ENCODE data around the gene PNISR. TPM values are rescaled to one million over a fixed set of nuclear protein-coding genes. Genes with fewer than 3 reads are reported as not detected.
A peak's percentile ranks its signal among the peaks of the same experiment; 100 is the strongest.

Gene PNISR
- total RNA-seq, 1 donor from 2014 or later = 498 TPM

DNA sequence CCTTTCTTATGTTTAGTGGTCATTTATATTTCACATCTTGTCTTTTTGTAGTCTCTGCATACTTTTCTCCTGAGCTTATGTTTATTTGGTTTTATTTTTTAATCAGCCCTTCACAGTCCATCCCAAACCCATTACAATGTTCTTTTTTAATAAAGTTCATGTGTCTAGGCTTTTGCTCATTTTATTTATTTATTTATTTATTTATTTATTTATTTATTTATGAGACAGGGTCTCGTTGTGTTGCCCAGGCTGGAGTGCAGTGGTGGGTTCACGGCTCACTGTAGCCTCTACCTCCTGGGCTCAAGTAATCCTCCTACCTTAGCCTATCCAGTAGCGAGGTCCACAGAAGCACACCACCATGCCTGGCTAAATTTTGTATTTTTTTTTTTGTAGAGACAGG lies 34.2 kb downstream of the PNISR start:
- Mint-ChIP-seq H3K27me3 (ENCODE audit: insufficient read depth, low read depth) (no peaks in the 10 kb centered on the region), H3K4me1 (peaks cover 12% of the 10 kb centered on the region), H3K4me3 (no peak overlapping the region), H3K9me3 (no peaks in the 10 kb centered on the region), H3K27ac (no peak overlapping the region), H3K36me3 (peaks cover 2% of the 10 kb centered on the region)
- no peaks in the 10 kb centered on the region for H3K4me1 ChIP-seq
- no peaks in the 10 kb centered on the region for H3K27me3 ChIP-seq
- TF ChIP-seq EZH2 (IDR thresholded peaks at IDR 0.05) (no peak), EZH2phosphoT487 (IDR thresholded peaks at IDR 0.05) (no peak)
- TF ChIP-seq, protein P1, sequence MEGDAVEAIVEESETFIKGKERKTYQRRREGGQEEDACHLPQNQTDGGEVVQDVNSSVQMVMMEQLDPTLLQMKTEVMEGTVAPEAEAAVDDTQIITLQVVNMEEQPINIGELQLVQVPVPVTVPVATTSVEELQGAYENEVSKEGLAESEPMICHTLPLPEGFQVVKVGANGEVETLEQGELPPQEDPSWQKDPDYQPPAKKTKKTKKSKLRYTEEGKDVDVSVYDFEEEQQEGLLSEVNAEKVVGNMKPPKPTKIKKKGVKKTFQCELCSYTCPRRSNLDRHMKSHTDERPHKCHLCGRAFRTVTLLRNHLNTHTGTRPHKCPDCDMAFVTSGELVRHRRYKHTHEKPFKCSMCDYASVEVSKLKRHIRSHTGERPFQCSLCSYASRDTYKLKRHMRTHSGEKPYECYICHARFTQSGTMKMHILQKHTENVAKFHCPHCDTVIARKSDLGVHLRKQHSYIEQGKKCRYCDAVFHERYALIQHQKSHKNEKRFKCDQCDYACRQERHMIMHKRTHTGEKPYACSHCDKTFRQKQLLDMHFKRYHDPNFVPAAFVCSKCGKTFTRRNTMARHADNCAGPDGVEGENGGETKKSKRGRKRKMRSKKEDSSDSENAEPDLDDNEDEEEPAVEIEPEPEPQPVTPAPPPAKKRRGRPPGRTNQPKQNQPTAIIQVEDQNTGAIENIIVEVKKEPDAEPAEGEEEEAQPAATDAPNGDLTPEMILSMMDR (IDR thresholded peaks at IDR 0.05) = no peak
- no peak overlapping the region for H3K27ac ChIP-seq
- no peak for DNase-seq (ENCODE audit: low spot score)
- no peaks in the 10 kb centered on the region for H3K36me3 ChIP-seq
- no peak overlapping the region for H2AFZ ChIP-seq (replicated peaks)
- H4K20me1 ChIP-seq (ENCODE audit: low read depth) = no peaks in the 10 kb centered on the region
- no peak overlapping the region for H3K4me3 ChIP-seq
- peaks cover 30% of the 10 kb centered on the region for H3F3A ChIP-seq (ENCODE audit: low read depth)
- H3K4me2 ChIP-seq = no peak overlapping the region
- no peaks in the 10 kb centered on the region for H3K9me3 ChIP-seq (ENCODE audit: low read depth)
- H3K9ac ChIP-seq = no peak overlapping the region
- H3K79me2 ChIP-seq (ENCODE audit: low read depth) = no peaks in the 10 kb centered on the region

DNA sequence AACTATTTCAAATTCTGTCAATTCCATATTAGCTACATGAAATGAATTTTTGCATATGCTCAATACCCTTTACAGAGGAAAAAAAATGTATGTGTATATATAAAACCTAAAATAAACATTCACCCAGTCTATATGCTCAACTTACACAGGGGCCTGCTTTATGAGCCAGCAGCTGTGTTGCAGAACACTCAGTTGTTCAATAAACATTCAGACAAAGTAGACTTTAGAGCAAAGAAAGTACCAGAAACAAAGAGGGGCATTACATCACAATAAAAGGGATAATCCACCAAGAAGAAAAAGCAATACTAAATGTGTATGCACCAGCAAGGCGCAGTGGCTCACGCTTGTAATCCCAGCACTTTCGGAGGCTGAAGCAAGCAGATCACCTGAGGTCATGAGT lies 40.6 kb downstream of the PNISR start:
- Mint-ChIP-seq H3K9me3 (no peaks in the 10 kb centered on the region), H3K36me3 (peaks cover 2% of the 10 kb centered on the region), H3K27ac (no peak overlapping the region), H3K4me3 (no peak overlapping the region), H3K27me3 (ENCODE audit: insufficient read depth, low read depth) (no peaks in the 10 kb centered on the region), H3K4me1 (no peaks in the 10 kb centered on the region)
- Histone ChIP-seq H2AFZ (replicated peaks) (no peak overlapping the region), H3K4me3 (no peak overlapping the region), H3K4me2 (no peak overlapping the region), H4K20me1 (ENCODE audit: low read depth) (no peaks in the 10 kb centered on the region), H3K27me3 (no peaks in the 10 kb centered on the region), H3K4me1 (no peaks in the 10 kb centered on the region), H3K79me2 (ENCODE audit: low read depth) (no peaks in the 10 kb centered on the region), H3F3A (ENCODE audit: low read depth) (no peaks in the 10 kb centered on the region), H3K9me3 (ENCODE audit: low read depth) (no peaks in the 10 kb centered on the region), H3K27ac (peak overlapping the region; percentile 9), H3K9ac (no peak overlapping the region), H3K36me3 (no peaks in the 10 kb centered on the region)
- no peak for TF ChIP-seq EZH2 (IDR thresholded peaks at IDR 0.05)
- TF ChIP-seq, protein P1 (IDR thresholded peaks at IDR 0.05) = no peak
- DNase-seq (ENCODE audit: low spot score) = no peak

DNA sequence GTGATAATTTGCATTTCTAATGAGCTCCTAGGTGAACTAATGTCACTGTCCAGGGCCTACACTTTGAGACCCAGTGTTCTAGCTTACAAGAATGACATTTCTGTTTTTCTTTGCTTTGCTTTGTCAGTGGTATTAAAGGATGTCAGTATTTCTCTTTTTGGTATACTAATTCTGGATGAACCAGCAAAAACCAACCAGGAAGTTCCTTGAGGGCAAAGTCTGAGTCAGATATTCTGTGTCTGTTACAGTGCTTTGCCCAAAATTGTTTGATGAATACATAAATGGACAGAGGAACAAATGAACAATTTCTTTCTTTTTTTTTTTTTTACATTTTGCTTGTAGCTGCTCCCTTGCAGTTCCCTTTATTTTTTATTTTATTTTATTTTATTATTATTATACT lies 46.5 kb downstream of the PNISR start:
- no peak overlapping the region for H3K4me3 ChIP-seq
- H4K20me1 ChIP-seq (ENCODE audit: low read depth) = no peaks in the 10 kb centered on the region
- H3K9me3 ChIP-seq (ENCODE audit: low read depth) = no peaks in the 10 kb centered on the region
- H3K4me1 ChIP-seq = no peaks in the 10 kb centered on the region
- H3K9me3 Mint-ChIP-seq = no peaks in the 10 kb centered on the region
- H3K27ac Mint-ChIP-seq = no peak overlapping the region
- no peaks in the 10 kb centered on the region for H3K27me3 Mint-ChIP-seq (ENCODE audit: insufficient read depth, low read depth)
- no peak for DNase-seq (ENCODE audit: low spot score)
- H3K9ac ChIP-seq = peak overlapping the region; percentile 20
- no peak overlapping the region for H2AFZ ChIP-seq (replicated peaks)
- peaks cover 2% of the 10 kb centered on the region for H3K36me3 Mint-ChIP-seq
- no peak overlapping the region for H3K27ac ChIP-seq
- H3K4me2 ChIP-seq = no peak overlapping the region
- no peaks in the 10 kb centered on the region for H3F3A ChIP-seq (ENCODE audit: low read depth)
- no peaks in the 10 kb centered on the region for H3K79me2 ChIP-seq (ENCODE audit: low read depth)
- no peaks in the 10 kb centered on the region for H3K36me3 ChIP-seq
- no peaks in the 10 kb centered on the region for H3K27me3 ChIP-seq
- no peaks in the 10 kb centered on the region for H3K4me1 Mint-ChIP-seq
- H3K4me3 Mint-ChIP-seq = no peak overlapping the region
- no peak for TF ChIP-seq EZH2phosphoT487 (IDR thresholded peaks at IDR 0.05)
- TF ChIP-seq, protein P1 (IDR thresholded peaks at IDR 0.05) = no peak
- TF ChIP-seq EZH2 (IDR thresholded peaks at IDR 0.05) = no peak
